Measurements from ENCODE around the gene WFDC8.

Gene WFDC8

DNA sequence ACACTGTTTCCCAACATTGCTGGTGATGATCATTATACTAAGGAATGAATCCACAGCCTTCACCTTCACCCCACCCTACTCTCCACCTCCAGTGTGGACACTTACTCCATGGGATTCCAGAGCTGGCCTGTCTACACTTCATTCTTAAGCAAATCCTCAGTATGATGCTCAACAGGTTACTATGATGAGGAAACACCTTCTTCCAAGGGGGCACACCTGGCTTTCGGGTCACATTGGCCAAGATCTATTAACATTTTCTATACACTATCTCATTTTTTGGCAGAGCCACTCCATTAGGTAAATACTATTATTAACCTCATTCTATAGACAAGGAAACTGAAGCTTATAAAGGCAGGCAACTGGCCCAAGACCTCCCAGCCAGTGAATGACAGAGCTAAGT is 23.9 kb downstream of the WFDC8 start:
- Histone ChIP-seq H3K4me2 (ENCODE audit: low read length) (no peak overlapping the region), H3K79me2 (ENCODE audit: insufficient read depth, low read length) (no peaks in the 10 kb centered on the region), H3K36me3 (ENCODE audit: insufficient read depth, low read length) (no peaks in the 10 kb centered on the region), H3K27ac (ENCODE audit: low read depth, low read length, poor library complexity, severe bottlenecking) (no peak overlapping the region), H2AFZ (ENCODE audit: low read length) (no peak overlapping the region), H3K27me3 (ENCODE audit: insufficient read depth, low read length) (no peaks in the 10 kb centered on the region), H3K4me3 (ENCODE audit: low read depth, low read length, poor library complexity, severe bottlenecking) (no peak overlapping the region), H3K9ac (ENCODE audit: low read length) (no peak overlapping the region), H3K4me1 (ENCODE audit: insufficient read depth, low read length, severe bottlenecking) (no peaks in the 10 kb centered on the region), H3K9me2 (ENCODE audit: low read depth, low read length) (no peaks in the 10 kb centered on the region), H4K20me1 (ENCODE audit: insufficient read depth, low read length) (no peaks in the 10 kb centered on the region), H3K9me3 (ENCODE audit: low read length) (no peaks in the 10 kb centered on the region), H3F3A (ENCODE audit: insufficient read depth, low read length) (no peaks in the 10 kb centered on the region)
- no peak for TF ChIP-seq EZH2 (IDR thresholded peaks at IDR 0.05; ENCODE audit: borderline replicate concordance, low read length)
- TF ChIP-seq, protein P1, sequence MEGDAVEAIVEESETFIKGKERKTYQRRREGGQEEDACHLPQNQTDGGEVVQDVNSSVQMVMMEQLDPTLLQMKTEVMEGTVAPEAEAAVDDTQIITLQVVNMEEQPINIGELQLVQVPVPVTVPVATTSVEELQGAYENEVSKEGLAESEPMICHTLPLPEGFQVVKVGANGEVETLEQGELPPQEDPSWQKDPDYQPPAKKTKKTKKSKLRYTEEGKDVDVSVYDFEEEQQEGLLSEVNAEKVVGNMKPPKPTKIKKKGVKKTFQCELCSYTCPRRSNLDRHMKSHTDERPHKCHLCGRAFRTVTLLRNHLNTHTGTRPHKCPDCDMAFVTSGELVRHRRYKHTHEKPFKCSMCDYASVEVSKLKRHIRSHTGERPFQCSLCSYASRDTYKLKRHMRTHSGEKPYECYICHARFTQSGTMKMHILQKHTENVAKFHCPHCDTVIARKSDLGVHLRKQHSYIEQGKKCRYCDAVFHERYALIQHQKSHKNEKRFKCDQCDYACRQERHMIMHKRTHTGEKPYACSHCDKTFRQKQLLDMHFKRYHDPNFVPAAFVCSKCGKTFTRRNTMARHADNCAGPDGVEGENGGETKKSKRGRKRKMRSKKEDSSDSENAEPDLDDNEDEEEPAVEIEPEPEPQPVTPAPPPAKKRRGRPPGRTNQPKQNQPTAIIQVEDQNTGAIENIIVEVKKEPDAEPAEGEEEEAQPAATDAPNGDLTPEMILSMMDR (IDR thresholded peaks at IDR 0.05; ENCODE audit: low read length) = no peak

GRCh38 chr20:45552456-45552855 is 26.6 kb downstream of the WFDC8 start:
- no peak overlapping the region for H2AFZ ChIP-seq (ENCODE audit: low read length)
- TF ChIP-seq, protein P1 (IDR thresholded peaks at IDR 0.05; ENCODE audit: low read length) = no peak
- TF ChIP-seq EZH2 (IDR thresholded peaks at IDR 0.05; ENCODE audit: borderline replicate concordance, low read length) = no peak
- no peaks in the 10 kb centered on the region for H4K20me1 ChIP-seq (ENCODE audit: insufficient read depth, low read length)
- H3K9me2 ChIP-seq (ENCODE audit: low read depth, low read length) = no peaks in the 10 kb centered on the region
- no peaks in the 10 kb centered on the region for H3F3A ChIP-seq (ENCODE audit: insufficient read depth, low read length)
- H3K27me3 ChIP-seq (ENCODE audit: insufficient read depth, low read length) = no peaks in the 10 kb centered on the region
- no peak overlapping the region for H3K9ac ChIP-seq (ENCODE audit: low read length)
- H3K27ac ChIP-seq (ENCODE audit: low read depth, low read length, poor library complexity, severe bottlenecking) = no peak overlapping the region
- no peaks in the 10 kb centered on the region for H3K79me2 ChIP-seq (ENCODE audit: insufficient read depth, low read length)
- no peaks in the 10 kb centered on the region for H3K36me3 ChIP-seq (ENCODE audit: insufficient read depth, low read length)
- no peak overlapping the region for H3K4me3 ChIP-seq (ENCODE audit: low read depth, low read length, poor library complexity, severe bottlenecking)
- no peaks in the 10 kb centered on the region for H3K4me1 ChIP-seq (ENCODE audit: insufficient read depth, low read length, severe bottlenecking)
- no peaks in the 10 kb centered on the region for H3K9me3 ChIP-seq (ENCODE audit: low read length)
- no peak overlapping the region for H3K4me2 ChIP-seq (ENCODE audit: low read length)

DNA sequence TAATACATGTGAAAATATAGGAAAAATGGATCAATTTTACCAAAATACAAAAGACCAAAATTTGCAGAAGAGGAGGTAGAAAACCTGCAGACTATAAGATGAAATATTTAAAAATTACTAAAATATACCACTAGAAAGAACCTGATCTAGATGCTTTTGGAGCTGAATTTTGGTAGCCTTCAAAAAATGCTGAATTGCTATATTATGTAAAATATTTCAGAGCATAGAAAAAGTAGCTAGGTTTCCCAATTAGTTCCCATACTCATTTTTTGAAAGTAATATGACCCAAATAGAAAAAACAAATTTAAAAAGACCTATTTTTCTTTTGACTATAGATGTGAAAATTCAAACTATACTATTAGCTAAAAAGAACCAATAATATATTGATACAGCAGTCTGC is 28.3 kb downstream of the WFDC8 start:
- no peaks in the 10 kb centered on the region for H3K36me3 ChIP-seq (ENCODE audit: insufficient read depth, low read length)
- TF ChIP-seq, protein P1 (IDR thresholded peaks at IDR 0.05; ENCODE audit: low read length) = no peak
- TF ChIP-seq EZH2 (IDR thresholded peaks at IDR 0.05; ENCODE audit: borderline replicate concordance, low read length) = no peak
- H3K9me2 ChIP-seq (ENCODE audit: low read depth, low read length) = no peaks in the 10 kb centered on the region
- no peak overlapping the region for H3K9ac ChIP-seq (ENCODE audit: low read length)
- H3K4me2 ChIP-seq (ENCODE audit: low read length) = no peak overlapping the region
- H3F3A ChIP-seq (ENCODE audit: insufficient read depth, low read length) = no peaks in the 10 kb centered on the region
- H4K20me1 ChIP-seq (ENCODE audit: insufficient read depth, low read length) = no peaks in the 10 kb centered on the region
- no peaks in the 10 kb centered on the region for H3K9me3 ChIP-seq (ENCODE audit: low read length)
- H3K4me3 ChIP-seq (ENCODE audit: low read depth, low read length, poor library complexity, severe bottlenecking) = no peak overlapping the region
- no peaks in the 10 kb centered on the region for H3K79me2 ChIP-seq (ENCODE audit: insufficient read depth, low read length)
- no peaks in the 10 kb centered on the region for H3K27me3 ChIP-seq (ENCODE audit: insufficient read depth, low read length)
- H3K27ac ChIP-seq (ENCODE audit: low read depth, low read length, poor library complexity, severe bottlenecking) = no peak overlapping the region
- no peak overlapping the region for H2AFZ ChIP-seq (ENCODE audit: low read length)
- no peaks in the 10 kb centered on the region for H3K4me1 ChIP-seq (ENCODE audit: insufficient read depth, low read length, severe bottlenecking)
